Measurements from ENCODE around the gene TKT. TPM values are rescaled to one million over a fixed set of nuclear protein-coding genes. Genes with fewer than 3 reads are reported as not detected.

The TKT gene
- total RNA-seq, 1 experiment from 2014 or later: 835 TPM

DNA sequence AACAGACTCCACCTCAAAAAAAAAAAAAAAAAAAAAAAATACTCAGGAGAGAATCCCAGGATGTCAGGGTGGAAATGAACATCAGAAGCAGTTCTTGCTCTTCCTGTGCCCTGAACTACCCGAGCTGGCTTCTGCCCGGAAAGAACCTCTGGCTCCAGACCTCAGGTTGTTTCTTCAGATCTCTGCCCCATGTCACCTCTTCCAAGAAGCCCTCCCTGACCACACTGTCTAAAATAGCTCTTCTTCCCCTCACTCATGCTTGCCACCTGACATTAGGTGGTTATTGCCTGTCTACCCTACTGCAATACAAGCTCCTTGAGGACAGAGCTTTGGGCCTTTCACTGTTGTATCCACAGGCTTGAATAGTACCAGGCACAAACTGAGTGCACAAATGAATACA lies 8.2 kb downstream of the TKT start:
- no peak for DNase-seq (ENCODE audit: low read depth, low spot score)
- in situ Hi-C loops (cut with HindIII; ENCODE audit: low pct_unique_long_range_greater_than_20kb, low sequenced_read_pairs): no loop called here

DNA sequence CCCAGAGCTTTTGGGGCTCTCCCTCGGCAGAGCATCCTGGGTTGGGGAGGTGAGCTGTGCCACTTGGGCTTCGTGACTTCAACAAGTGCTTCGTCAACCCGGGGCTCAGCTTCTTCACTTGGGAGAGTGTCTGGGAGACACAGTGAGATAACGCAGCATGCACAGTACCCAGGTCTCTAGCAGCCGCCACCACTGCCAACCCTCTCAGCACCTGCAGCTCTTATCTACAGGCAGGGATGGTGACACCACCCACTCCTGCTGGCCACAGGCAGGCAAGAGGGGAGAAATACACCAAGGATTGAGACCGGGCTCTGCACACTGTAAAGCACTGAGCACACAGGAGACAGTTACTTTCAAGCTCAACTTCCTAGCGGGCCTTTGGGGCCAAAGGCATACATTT lies 11.6 kb downstream of the TKT start:
- in situ Hi-C loops (cut with HindIII; ENCODE audit: low pct_unique_long_range_greater_than_20kb, low sequenced_read_pairs): no loop called here
- DNase-seq (ENCODE audit: low read depth, low spot score): no peak

DNA sequence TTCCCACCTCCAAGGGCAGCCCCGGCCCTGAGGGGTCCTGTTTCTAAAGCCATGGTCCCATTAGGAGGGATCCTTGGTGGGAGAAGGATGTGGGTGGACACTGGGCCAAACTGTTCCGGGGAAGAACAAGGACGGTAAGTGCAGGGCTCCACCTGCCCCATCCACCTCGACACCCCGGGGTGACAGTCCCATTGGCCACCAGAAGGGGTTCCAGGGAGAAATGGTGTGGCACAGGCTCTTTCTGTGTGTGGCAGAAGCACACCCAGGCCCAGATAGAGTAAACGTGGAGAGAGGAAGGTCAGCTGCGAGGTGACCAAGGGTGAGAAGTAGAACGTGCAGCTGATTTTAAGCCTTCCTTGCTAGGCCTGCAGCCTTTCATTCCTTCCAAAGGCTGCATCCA lies 12.0 kb downstream of the TKT start:
- in situ Hi-C loops (cut with HindIII; ENCODE audit: low pct_unique_long_range_greater_than_20kb, low sequenced_read_pairs): no loop called here

DNA sequence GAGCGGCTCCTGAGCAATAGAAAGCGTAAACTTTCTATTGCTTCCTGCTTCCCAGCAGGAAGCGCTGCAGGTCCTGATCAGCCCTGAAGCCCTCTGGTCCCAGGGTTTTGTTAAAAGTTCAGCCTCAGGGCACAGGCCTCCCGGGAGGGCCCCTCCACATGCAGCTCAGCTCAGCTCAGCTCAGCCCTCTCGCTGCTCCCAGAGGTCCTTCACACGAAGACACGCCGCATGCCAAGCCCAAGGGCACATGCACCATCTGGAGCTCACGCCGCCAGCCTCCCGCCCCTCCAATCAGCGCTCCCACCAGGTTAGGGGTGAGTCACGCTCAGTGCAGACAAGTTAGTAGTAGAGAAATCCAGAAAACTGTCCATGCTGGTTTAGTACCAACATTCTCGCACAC lies 12.7 kb downstream of the TKT start:
- DNase-seq (ENCODE audit: low read depth, low spot score): no peak
- in situ Hi-C loops (cut with HindIII; ENCODE audit: low pct_unique_long_range_greater_than_20kb, low sequenced_read_pairs): no loop called here

More for the DNA sequence above, 12.0 kb downstream of the TKT start:
- no peak for DNase-seq (ENCODE audit: low read depth, low spot score)

DNA sequence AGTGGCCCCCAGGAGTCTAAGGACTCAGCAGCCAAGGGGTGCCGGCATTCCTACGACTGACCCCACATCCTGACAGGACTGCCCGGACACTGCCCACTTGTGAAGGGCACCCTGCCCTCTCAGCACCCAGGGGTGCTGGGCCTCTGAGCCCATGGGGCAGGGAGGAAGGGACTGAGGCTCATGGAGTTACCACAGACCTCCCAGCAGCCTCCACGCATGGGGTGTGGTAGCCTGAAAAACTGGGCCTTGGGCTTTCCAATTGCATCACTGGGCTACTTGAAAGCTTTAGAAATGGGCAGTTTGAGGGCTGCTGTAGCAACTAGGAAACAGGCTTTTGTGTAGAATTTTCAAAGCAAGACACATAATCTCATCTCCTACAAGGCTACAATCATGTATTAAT lies 13.2 kb downstream of the TKT start:
- DNase-seq (ENCODE audit: low read depth, low spot score): no peak
- in situ Hi-C loops (cut with HindIII; ENCODE audit: low pct_unique_long_range_greater_than_20kb, low sequenced_read_pairs): no loop called here

DNA sequence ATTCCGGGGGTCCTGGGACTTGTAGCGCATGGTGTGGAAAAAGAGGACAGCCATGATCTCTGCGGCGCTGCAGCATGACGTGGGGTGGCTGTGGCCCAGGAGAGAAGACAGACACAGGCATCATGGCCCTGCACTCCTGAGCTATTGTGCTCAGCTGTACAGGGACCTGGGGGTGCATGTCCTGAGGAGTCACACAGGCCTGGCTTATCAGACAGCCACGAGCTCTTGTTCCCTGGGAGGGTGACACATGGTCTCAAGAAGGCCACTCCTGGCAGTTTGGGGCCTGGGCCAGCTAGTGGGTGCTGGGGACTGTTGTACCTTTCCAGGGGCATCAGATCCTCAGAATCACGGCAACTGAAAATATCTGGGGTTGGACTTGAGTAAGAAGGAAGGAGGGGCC lies 13.7 kb downstream of the TKT start:
- no peak for DNase-seq (ENCODE audit: low read depth, low spot score)
- in situ Hi-C loops (cut with HindIII; ENCODE audit: low pct_unique_long_range_greater_than_20kb, low sequenced_read_pairs): no loop called here

DNA sequence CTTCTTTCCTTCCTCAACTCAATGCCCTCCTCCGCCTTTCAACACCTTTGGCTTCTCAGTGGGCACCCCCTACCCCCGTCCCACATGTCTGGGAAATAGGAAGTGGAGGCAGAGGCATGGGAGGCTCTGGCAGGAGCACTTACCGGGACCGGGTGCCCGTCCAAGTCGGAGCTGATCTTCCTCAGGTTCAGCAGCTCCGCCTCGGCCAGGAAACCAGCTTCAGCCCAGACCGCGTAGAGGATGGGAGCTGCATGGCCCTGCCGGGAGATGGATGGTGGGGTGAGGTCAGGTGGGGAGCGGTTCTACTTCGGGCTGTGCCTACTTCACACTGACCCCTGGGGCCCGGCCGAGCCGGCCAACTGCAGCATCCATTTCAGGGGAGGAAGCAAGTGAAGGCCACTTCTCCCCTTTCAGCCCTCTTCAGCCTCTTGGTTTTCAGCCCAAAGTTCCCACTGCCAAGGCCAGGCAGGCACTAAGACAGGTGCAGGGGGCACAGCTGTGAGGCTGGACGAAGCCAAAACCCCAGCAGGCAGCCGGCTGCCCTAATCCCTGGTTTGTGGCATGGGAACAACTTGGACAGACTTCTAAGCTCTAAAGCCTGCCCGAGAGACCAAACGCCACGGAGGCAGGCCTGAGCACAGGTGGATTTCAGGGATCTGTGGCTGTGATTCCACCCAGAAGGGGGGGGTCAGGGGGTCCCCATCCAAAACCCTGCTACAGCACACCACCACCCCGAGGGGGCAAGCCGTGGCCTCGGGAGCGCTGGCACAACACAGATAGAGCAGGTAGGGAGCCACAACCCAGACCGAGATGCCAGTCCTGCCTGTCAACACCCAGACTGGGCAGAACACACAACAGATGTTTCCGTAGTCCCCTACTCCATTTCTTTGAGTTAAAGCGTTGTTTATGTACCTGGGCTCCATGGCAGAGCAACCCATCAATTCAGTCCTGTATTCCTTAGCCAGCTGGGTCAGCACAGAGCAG lies 14.5 kb downstream of the TKT start:
- no peak for DNase-seq (ENCODE audit: low read depth, low spot score)
- in situ Hi-C loops (cut with HindIII; ENCODE audit: low pct_unique_long_range_greater_than_20kb, low sequenced_read_pairs): no loop called here

DNA sequence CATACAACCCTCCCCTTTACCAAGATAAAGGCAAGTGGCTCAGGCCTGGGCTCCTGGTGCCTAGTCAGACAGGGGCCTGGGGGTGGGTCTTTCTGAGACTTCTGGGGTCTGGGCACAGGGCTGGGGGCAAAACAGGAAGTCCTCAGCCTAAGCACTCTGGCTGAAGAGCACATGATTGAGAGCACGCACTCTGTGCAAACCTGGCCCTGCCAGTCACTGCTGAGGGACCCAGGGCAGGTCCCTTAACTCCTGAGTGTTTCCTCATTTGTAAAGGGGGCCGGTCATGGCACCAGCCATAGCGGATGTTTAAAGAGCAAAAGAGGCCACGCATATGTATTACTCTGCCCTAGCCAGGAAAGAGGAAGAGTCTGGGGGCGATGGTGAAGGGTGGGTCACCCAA lies 16.0 kb downstream of the TKT start:
- in situ Hi-C loops (cut with HindIII; ENCODE audit: low pct_unique_long_range_greater_than_20kb, low sequenced_read_pairs): no loop called here
- no peak for DNase-seq (ENCODE audit: low read depth, low spot score)

DNA sequence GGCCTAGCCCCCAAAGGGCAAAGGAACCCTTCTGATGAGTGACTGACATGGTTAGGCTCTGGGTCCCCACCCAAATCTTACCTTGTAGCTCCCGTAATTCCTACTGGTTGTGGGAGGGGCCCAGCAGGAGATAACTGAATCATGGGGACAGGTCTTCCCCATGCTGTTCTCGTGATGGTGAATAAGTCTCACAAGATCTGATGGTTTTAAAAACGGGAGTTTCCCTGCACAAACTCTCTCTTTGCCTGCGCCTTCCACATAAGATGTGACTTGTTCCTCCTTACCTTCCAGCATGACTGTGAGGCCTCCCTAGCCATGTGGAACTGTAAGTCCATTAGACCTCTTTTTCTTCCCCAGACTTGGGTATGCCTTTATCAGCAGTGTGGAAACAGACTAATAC lies 16.9 kb downstream of the TKT start:
- DNase-seq (ENCODE audit: low read depth, low spot score): peak; percentile 82
- in situ Hi-C loops (cut with HindIII; ENCODE audit: low pct_unique_long_range_greater_than_20kb, low sequenced_read_pairs): no loop called here

DNA sequence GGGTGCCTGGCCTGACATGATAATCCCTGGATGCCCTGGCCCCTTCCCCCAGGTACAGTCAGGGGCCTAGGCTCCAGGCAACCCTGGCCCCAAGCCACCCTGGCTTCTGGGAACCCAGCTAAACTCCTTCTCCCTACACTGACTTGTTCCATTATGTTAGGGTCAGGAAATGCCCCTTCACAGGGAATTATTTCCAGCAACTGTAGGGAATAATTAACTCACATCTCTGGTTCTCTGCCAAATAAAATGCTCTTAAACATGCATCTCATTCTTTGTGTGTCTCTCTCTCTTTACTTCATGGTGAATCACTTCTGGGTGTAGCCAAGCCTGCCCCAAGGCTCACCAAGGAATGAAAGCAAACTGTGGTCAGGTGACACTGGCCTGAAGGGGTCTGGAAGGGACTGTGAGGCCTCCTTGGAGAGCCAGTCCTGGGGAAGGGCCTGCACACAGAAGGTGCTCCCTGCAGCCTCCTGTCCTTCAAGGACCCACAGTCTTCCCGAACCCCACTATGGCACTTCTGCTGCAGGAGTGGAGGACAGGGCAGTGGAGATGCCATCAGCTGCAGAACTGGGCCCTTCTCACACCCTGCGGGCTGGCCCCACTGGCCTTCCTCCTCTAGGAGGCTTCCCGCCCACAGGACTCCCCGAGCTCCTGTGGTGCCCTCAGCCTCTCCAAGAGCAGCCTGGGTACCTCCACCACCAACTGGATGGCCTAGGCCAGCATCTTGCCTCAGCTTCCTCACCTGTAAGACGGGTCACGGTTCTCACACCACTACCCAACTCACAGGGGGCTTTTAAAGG lies 17.6 kb downstream of the TKT start:
- DNase-seq (ENCODE audit: low read depth, low spot score): peak; percentile 92
- in situ Hi-C loops (cut with HindIII; ENCODE audit: low pct_unique_long_range_greater_than_20kb, low sequenced_read_pairs): no loop called here

DNA sequence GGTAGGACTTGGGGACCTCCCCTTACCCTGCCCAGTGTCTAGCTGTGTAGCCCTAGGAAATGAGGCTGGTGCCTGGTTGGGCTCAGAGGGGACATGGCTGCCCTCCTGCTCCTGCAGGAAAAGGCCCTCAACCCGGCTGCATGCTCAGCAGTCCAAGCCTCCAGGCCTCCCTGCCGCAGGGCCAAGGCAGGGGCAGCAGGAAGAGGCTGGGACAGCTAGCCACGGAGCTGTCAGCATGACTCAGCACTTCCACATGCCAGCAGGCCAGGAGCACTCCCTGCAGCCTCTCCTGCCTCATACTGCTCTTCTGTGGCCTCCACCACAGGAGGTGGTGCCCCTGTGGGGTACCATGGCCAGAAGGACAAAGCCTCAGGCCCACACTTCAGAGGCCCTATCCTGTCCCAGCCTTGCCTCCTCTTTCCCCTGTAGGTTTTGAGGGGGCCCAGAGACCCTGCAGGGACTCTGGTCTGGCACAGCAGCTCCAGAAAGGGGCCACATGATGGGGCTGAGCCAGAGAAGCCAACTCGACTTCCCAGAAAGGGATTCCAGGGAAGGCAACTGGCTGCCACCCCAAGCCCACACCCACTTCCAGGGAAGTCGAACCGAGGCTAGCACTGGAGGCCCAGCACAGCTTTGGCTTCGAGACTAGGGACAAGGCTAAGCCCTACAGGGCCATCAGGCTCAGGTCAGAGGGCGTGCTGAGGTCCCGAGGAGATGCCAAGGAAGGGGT lies 19.5 kb downstream of the TKT start:
- peak; percentile 65 for DNase-seq (ENCODE audit: low read depth, low spot score)
- in situ Hi-C loops (cut with HindIII; ENCODE audit: low pct_unique_long_range_greater_than_20kb, low sequenced_read_pairs): no loop called here

DNA sequence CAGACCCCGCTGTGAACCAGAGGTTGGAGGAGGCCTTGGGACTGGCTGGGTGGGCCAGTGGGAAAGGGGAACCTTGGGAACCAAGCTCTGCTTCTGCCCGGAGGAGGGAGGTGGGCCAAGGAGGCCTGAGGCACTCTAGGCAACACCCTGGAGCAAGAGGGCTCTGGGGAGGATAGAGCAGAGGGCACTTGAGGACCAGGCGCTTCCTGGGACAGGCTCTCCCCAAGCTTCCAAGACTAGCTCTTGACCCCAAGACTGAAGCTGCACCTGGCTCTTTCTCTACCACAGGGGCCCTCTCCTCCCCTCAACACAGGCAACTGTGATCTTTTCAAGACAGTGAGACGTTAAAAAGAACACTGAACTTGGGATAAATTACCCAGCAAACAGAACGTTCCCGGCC lies 20.3 kb downstream of the TKT start:
- in situ Hi-C loops (cut with HindIII; ENCODE audit: low pct_unique_long_range_greater_than_20kb, low sequenced_read_pairs): no loop called here

DNA sequence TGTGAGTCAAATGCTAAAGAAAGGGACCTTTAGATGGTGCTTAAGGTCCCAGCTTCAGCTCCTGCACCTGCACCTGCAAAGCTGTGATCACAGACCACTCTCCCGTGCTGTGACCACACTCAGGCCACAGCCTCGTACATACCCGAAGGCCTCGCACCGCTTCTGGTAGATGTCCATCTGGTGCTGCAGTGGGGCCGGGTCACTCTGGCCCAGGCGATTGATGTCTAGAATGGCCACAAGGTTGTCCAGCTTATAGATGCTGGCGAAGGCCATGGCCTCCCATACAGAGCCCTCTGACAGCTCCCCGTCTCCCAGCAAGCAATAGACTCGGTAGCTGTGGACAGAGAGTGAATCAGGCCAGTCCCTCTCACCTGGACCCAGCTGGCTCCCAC lies 21.0 kb downstream of the TKT start:
- in situ Hi-C loops (cut with HindIII; ENCODE audit: low pct_unique_long_range_greater_than_20kb, low sequenced_read_pairs): no loop called here
- DNase-seq (ENCODE audit: low read depth, low spot score): no peak

More for the DNA sequence above, 20.3 kb downstream of the TKT start:
- DNase-seq (ENCODE audit: low read depth, low spot score): no peak

DNA sequence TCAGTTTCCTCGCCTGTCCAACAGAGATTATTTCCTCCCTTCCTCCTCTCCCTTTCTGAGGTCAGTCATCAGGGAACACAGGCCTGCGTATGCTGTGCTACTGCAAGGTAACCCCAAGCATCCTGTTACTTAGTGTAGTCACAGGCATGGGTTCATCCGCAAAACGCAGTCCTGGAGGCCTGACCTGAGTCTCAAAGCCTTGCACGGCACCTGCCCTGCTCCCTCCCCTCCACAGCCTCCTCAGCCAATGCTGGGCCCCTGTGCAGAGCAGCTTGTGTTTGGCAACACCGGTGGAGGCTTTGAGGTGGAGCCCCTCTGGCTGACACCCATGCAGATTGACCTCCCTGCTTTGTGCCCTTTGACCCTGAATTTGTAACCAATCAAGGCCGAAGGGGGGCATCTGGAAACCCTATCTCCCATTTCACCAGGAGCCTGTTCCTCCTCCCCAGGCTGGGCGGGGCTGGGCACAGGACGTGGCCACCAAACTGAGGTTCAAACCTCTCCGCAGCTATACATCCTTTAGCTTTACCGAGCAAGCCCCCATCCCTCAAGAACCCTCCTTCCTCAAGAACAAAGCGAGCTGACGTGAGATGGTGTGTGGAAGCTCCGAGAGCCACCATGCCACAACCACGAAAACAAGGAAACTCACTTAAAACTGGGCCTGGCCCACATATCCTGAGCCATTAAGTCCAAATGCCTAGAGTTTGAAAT lies 21.5 kb downstream of the TKT start:
- in situ Hi-C loops (cut with HindIII; ENCODE audit: low pct_unique_long_range_greater_than_20kb, low sequenced_read_pairs): no loop called here
- no peak for DNase-seq (ENCODE audit: low read depth, low spot score)

DNA sequence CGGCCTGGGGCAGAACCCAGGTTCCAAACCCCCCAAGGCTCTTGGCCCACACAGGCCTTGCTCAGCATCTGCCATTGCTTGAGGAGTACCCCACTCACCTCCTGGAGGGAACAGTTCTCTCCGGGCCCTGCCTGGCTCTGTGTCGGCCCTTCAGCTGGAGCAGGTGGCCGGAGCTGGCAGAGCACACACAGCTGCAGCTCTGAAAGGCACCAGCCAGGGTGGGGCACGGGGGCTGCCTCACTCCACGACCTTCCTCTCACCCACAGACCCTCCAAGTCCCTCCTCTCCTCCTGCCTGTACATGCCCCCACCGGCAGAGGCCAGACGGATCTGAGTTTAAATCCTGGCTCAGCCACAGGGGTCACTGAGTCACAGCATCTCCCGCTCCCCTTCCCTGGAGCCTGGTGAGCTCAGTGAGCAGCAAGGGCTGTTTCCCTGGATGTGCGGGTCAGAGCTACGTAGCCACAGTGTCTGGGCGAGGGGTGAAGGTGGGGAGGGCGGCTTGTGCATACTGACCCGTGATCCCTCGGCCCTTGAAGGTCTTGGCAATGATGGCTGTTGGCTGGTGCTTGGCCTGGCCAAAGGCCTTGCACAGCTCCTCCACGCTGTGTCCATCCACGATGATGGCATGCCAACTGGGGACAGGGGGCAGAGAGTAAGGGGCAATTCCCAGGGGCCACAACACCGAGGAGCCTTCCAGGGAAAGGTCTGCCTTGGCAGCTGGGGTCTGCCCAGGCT lies 23.0 kb downstream of the TKT start:
- no peak for DNase-seq (ENCODE audit: low read depth, low spot score)
- in situ Hi-C loops (cut with HindIII; ENCODE audit: low pct_unique_long_range_greater_than_20kb, low sequenced_read_pairs): no loop called here

DNA sequence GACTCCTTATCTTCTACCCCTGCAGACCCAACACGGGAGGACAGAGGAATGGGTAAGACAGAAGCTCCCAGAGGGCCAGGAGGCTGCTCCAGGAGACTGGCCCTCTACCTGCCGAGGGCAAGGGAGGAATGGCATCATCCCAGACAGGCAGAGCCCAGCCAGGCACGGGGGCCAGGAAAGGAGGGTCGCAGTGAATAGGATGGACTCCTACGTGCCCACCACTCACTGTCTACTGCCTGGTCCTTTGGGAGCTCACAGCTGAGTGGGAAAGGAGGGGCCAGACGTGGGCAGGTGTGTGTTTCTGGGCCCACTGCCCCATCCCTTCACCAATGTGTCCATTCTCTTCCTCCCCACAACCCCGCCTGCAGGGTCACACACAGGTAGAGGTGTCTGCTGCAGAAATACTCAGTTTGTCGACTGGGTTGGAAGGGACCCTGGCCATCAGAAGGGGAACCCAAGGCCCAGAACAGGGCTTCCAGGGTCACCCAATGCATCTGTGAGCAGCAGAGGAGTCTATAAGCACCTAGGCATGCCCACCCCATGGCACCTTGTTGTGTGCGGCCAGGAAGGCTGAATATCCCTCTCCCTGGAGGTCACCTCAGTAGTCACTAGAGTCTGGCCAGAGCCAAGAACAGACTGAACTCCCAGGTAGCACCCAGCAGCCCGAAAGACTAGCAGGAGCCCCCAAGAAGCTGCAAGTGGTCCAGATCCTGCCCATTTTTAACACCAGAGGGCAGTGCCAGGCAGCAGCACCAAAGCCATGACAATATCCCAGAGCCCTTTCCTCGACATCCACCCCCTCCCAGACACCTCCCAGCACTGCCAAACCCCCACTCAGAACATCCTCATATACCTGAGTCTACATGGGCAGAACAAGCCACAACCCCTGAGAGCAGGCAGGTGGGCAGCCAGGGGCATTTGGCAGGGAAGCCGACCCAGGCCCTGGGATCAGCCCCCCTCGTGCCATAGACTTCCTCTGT lies 24.0 kb downstream of the TKT start:
- no peak for DNase-seq (ENCODE audit: low read depth, low spot score)
- in situ Hi-C loops (cut with HindIII; ENCODE audit: low pct_unique_long_range_greater_than_20kb, low sequenced_read_pairs): no loop called here

All from SK-MEL-5 (cell line).